ENCODE data around the gene CDC42EP4. TPM values are rescaled to one million over a fixed set of nuclear protein-coding genes. Genes with fewer than 3 reads are reported as not detected.

Gene CDC42EP4
- total RNA-seq: 1 to 10 TPM; 1.3 to 1.5 TPM

GRCh38 chr17:73311781-73312641, at the start of gene CDC42EP4:
Gene CDC42EP4 (minus strand): TSS chr17:73312001. CDS start chr17:73286500, 25,501 bp downstream.
- Mint-ChIP-seq H3K4me1 (peaks cover 6% of the 10 kb centered on the region), H3K4me3 (peak within 1 kb of the TSS; percentile 80), H3K27ac (no peak within 1 kb of the TSS), H3K9me3 (ENCODE audit: low read depth) (no peaks in the 10 kb centered on the region), H3K27me3 (peaks cover 21% of the 10 kb centered on the region), H3K36me3 (no peaks in the 10 kb centered on the region)
- peak; percentile 96 for ATAC-seq
- DNase-seq: peak; percentile 91
- CTCF ChIA-PET: interaction anchor here (1.0 to 3.3 kb wide), 7 partner anchors 8 to 753 kb away, joined by 3 to 14 read pairs (median 4); no protein-coding TSS in a partner anchor

- Mint-ChIP-seq H3K4me1 (no peaks in the 10 kb centered on the region), H3K27me3 (no peaks in the 10 kb centered on the region), H3K9me3 (ENCODE audit: low read depth) (no peaks in the 10 kb centered on the region), H3K36me3 (no peaks in the 10 kb centered on the region), H3K27ac (no peak overlapping the region), H3K4me3 (no peak overlapping the region)
- ATAC-seq: no peak
- CTCF ChIA-PET: no interaction called here
- no peak for DNase-seq
Observed at GRCh38 chr17:73360961-73361761, 49.4 kb upstream of the CDC42EP4 start.

DNA sequence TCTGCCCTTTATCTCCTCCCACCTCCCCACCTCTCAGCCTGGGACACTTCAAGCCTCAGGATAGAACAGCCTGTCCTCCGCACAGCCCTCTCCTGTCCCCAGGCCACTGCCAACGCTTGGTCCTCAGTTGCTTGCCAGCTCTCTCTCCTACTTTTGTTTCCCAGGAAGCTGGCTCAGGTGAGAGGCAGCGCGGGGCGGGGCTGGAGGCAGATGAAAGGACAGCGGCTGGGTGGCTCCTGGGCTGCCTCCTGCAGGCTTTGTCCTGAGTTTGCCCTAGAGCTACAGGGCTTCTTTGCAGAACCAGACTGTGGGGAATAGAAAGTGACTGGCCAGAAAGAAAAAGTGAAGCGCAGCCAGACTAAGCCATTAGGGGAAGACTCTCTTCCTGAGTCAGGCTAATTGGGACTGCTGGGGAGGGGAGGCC, 48.2 kb upstream of the CDC42EP4 start:
- no peaks in the 10 kb centered on the region for H3K27me3 Mint-ChIP-seq
- ATAC-seq (no peak), DNase-seq (no peak)
- no peaks in the 10 kb centered on the region for H3K4me1 Mint-ChIP-seq
- CTCF ChIA-PET: interaction anchor here (1.6 kb wide), 1 partner anchor 105 kb away, joined by 6 read pairs; no protein-coding TSS in a partner anchor
- no peak overlapping the region for H3K27ac Mint-ChIP-seq
- no peaks in the 10 kb centered on the region for H3K36me3 Mint-ChIP-seq
- H3K9me3 Mint-ChIP-seq (ENCODE audit: low read depth): no peaks in the 10 kb centered on the region
- no peak overlapping the region for H3K4me3 Mint-ChIP-seq

DNA sequence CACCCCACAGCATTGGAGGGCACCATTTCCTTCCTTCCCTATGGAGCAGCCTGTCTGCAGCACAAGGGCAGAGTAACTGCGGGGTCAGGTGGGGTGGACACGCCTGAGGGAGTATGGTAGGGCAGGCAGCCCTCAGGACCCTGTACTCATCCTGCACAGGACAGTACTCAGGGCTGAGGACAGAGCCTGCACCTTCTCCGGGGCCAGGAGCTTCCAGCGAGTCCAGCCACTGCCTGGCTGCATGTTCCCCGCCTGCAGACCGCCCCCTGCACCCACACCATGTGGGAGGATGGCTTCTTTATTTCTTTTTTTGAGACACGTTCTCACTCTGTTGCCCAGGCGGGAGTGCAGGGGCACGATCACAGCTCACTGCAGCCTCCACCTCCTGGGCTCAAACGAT, 47.6 kb upstream of the CDC42EP4 start:
- Mint-ChIP-seq H3K27ac (no peak overlapping the region), H3K27me3 (no peaks in the 10 kb centered on the region), H3K36me3 (no peaks in the 10 kb centered on the region), H3K9me3 (ENCODE audit: low read depth) (no peaks in the 10 kb centered on the region), H3K4me3 (no peak overlapping the region), H3K4me1 (no peaks in the 10 kb centered on the region)
- DNase-seq (no peak), ATAC-seq (no peak)
- CTCF ChIA-PET: interaction anchor here (1.6 kb wide), 1 partner anchor 104 kb away, joined by 6 read pairs; no protein-coding TSS in a partner anchor

GRCh38 chr17:73358668-73359067, 46.9 kb upstream of the CDC42EP4 start:
- DNase-seq (no peak), ATAC-seq (no peak)
- no peaks in the 10 kb centered on the region for H3K27me3 Mint-ChIP-seq
- H3K4me1 Mint-ChIP-seq: no peaks in the 10 kb centered on the region
- no peak overlapping the region for H3K4me3 Mint-ChIP-seq
- H3K9me3 Mint-ChIP-seq (ENCODE audit: low read depth): no peaks in the 10 kb centered on the region
- no peak overlapping the region for H3K27ac Mint-ChIP-seq
- CTCF ChIA-PET: interaction anchor here (1.6 kb wide), 1 partner anchor 104 kb away, joined by 6 read pairs; no protein-coding TSS in a partner anchor
- no peaks in the 10 kb centered on the region for H3K36me3 Mint-ChIP-seq

DNA sequence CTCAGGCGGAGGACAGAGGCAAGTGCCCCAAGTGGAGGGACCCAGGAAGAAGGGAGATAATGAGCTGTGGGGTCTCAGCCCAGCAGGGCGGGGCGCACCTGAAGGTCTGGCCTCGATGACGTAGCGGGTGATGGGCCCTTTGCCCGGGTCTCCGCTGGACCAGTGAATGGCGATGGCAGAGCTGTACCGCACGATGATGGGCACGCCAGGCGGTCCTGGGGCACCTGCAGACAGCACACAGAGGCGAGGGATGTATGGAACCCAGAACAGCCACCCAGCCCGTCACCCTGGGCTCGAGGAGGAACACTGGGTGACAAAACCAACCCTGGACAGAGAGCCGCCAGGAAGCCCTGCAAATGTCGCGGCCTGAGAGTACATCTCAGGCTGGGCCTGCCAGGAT, 46.2 kb upstream of the CDC42EP4 start:
- H3K9me3 Mint-ChIP-seq (ENCODE audit: low read depth): no peaks in the 10 kb centered on the region
- H3K27ac Mint-ChIP-seq: no peak overlapping the region
- H3K4me3 Mint-ChIP-seq: no peak overlapping the region
- ATAC-seq: no peak
- DNase-seq: no peak
- H3K36me3 Mint-ChIP-seq: no peaks in the 10 kb centered on the region
- H3K27me3 Mint-ChIP-seq: no peaks in the 10 kb centered on the region
- CTCF ChIA-PET: no interaction called here
- no peaks in the 10 kb centered on the region for H3K4me1 Mint-ChIP-seq

GRCh38 chr17:73357318-73357717, 45.5 kb upstream of the CDC42EP4 start:
- CTCF ChIA-PET: no interaction called here
- no peaks in the 10 kb centered on the region for H3K36me3 Mint-ChIP-seq
- H3K4me3 Mint-ChIP-seq: no peak overlapping the region
- no peak overlapping the region for H3K27ac Mint-ChIP-seq
- DNase-seq: no peak
- no peaks in the 10 kb centered on the region for H3K9me3 Mint-ChIP-seq (ENCODE audit: low read depth)
- H3K27me3 Mint-ChIP-seq: no peaks in the 10 kb centered on the region
- ATAC-seq: no peak
- H3K4me1 Mint-ChIP-seq: no peaks in the 10 kb centered on the region

DNA sequence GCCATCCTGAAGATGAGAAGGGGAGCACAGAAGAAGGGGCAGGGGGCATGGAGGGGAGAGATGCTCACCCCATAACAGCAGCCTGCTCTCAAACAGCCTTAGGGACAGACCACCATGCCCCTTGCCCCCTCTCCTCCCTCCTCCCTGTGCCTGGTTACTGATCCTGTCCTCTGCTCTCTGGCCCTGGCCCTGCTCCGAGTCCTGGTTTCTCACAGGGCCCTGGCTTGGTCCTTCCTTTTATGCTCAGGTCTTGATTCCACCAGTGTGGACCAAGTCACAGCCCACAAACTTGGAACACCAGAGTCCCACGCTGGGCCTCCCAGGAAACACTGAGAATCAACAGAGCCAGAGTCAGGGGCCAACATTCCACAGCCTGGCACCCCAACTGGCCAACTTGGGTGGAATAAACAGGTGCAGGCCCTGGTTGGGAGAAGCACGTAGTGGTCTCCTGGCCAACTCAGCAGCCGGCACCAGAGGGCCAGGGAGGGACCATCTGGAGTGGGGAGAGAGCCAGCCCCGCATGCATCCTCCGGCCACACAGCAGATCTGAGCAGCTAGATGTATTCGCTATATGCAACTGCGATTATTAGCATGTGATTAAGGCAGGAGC, 44.9 kb upstream of the CDC42EP4 start:
- no peaks in the 10 kb centered on the region for H3K4me1 Mint-ChIP-seq
- no peak for DNase-seq
- no peak for ATAC-seq
- CTCF ChIA-PET: no interaction called here
- H3K4me3 Mint-ChIP-seq: no peak overlapping the region
- H3K27me3 Mint-ChIP-seq: no peaks in the 10 kb centered on the region
- H3K27ac Mint-ChIP-seq: no peak overlapping the region
- H3K9me3 Mint-ChIP-seq (ENCODE audit: low read depth): no peaks in the 10 kb centered on the region
- H3K36me3 Mint-ChIP-seq: no peaks in the 10 kb centered on the region

- no peaks in the 10 kb centered on the region for H3K4me1 Mint-ChIP-seq
- CTCF ChIA-PET: interaction anchor here (1.2 to 2.7 kb wide), 2 partner anchors 15 to 798 kb away, joined by 3 to 8 read pairs; no protein-coding TSS in a partner anchor
- DNase-seq (no peak), ATAC-seq (no peak)
- H3K36me3 Mint-ChIP-seq: no peaks in the 10 kb centered on the region
- H3K4me3 Mint-ChIP-seq: no peak overlapping the region
- H3K27me3 Mint-ChIP-seq: no peaks in the 10 kb centered on the region
- no peak overlapping the region for H3K27ac Mint-ChIP-seq
- H3K9me3 Mint-ChIP-seq (ENCODE audit: low read depth): no peaks in the 10 kb centered on the region
Observed at GRCh38 chr17:73354423-73355284, 42.9 kb upstream of the CDC42EP4 start.

GRCh38 chr17:73352261-73352660, 40.5 kb upstream of the CDC42EP4 start:
- Mint-ChIP-seq H3K27ac (no peak overlapping the region), H3K36me3 (no peaks in the 10 kb centered on the region), H3K9me3 (ENCODE audit: low read depth) (no peaks in the 10 kb centered on the region), H3K27me3 (no peaks in the 10 kb centered on the region), H3K4me3 (no peak overlapping the region), H3K4me1 (no peaks in the 10 kb centered on the region)
- ATAC-seq (no peak), DNase-seq (no peak)
- CTCF ChIA-PET: no interaction called here

DNA sequence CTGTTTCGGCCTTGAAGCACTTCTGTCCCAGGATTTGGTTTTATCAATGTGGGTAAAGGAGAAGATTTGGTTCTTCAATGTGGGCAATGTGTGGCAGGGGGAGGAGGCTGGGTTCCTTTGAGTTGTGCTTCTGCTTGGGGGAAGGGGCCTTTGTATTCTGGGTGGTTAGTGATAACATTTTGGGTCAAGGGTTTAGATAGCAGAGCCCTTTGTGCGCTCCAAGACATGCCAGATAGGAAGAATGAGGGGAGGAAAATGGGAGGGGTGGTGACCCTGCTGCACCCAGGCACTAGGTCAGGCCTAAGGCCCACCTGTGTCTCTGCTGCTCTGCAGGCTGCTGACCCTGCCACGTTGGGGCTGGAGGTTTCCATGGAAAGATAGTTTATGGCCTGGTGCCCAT, 40.0 kb upstream of the CDC42EP4 start:
- H3K4me1 Mint-ChIP-seq: no peaks in the 10 kb centered on the region
- CTCF ChIA-PET: interaction anchor here (1.5 kb wide), 1 partner anchor 795 kb away, joined by 3 read pairs; no protein-coding TSS in a partner anchor
- no peak overlapping the region for H3K27ac Mint-ChIP-seq
- no peaks in the 10 kb centered on the region for H3K9me3 Mint-ChIP-seq (ENCODE audit: low read depth)
- DNase-seq (no peak), ATAC-seq (no peak)
- H3K4me3 Mint-ChIP-seq: no peak overlapping the region
- H3K36me3 Mint-ChIP-seq: no peaks in the 10 kb centered on the region
- no peaks in the 10 kb centered on the region for H3K27me3 Mint-ChIP-seq

DNA sequence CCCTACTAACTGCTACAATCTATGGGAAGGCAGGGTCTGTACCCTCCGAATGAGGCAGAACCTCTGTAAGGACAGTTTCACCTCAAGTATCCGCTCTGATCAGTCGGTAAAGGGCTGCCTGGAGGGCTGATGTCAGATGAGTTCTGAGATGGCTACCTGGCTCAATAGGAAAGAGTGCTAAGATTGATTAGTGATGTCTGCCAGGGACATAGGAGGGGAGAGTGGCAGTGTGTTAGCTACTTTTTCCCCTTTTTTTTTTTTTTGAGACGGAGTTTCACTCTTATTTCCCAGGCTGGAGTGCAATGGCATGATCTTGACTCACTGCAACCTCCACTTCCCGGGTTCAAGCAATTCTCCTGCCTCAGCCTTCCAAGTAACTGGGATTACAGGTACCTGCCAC, 39.1 kb upstream of the CDC42EP4 start:
- CTCF ChIA-PET: interaction anchor here (1.5 kb wide), 1 partner anchor 794 kb away, joined by 3 read pairs; no protein-coding TSS in a partner anchor
- no peaks in the 10 kb centered on the region for H3K36me3 Mint-ChIP-seq
- no peak overlapping the region for H3K27ac Mint-ChIP-seq
- no peaks in the 10 kb centered on the region for H3K4me1 Mint-ChIP-seq
- DNase-seq (no peak), ATAC-seq (no peak)
- H3K27me3 Mint-ChIP-seq: no peaks in the 10 kb centered on the region
- no peak overlapping the region for H3K4me3 Mint-ChIP-seq
- no peaks in the 10 kb centered on the region for H3K9me3 Mint-ChIP-seq (ENCODE audit: low read depth)

Data from activated CD8-positive, alpha-beta memory T cell treated with anti-CD3 and anti-CD28 coated beads, Interleukin-2, amount 10 ng/mL, durations not matched to agents 7 days and 5 days (primary cell).